Hindlimb muscle (tissue), 1 donor: ENCODE results near the gene HSPA9. TPM values are rescaled to one million over a fixed set of nuclear protein-coding genes. Genes with fewer than 3 reads are reported as not detected.

ENCODE experiments used
- DNase-seq: peaks from one replicate; pipeline ENCODE4 v3.0.0-alpha.2; 2013
- polyA plus RNA-seq: library from polyadenylated mRNA; unstranded; fragments of 120-200 nt; gene quantifications from one replicate; pipeline ENCODE4 v1.2.1, GENCODE V29; 2013; ENCODE audit not compliant: insufficient read length

HSPA9 gene
- polyA plus RNA-seq, 1 donor = 138 TPM

DNA sequence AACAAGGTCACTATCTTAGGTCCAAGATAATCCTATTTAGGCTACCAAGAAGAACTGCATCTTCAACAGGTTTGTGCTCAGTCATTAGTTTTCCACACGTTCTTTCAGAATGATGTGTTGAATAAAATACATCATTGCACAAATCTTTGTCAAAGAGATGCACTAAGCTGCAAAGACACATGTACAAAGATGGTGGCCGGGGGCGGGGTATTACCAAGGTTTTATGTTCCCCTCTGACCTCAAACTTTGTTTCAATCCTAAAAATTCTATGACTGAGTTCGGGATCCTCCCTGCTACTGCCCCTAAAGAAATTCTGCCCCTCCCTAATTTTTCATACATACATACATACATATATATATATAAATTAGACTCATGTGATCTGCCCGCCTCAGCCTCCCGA lies 14.2 kb downstream of the HSPA9 start:
- no peak for DNase-seq

GRCh38 chr5:138559937-138560336 lies 15.3 kb downstream of the HSPA9 start:
- no peak for DNase-seq

- DNase-seq = no peak
Measured at GRCh38 chr5:138557677-138558076, 17.5 kb downstream of the HSPA9 start.

- DNase-seq = no peak
Measured at GRCh38 chr5:138554143-138554542, 21.1 kb downstream of the HSPA9 start.

- no peak for DNase-seq
Measured at GRCh38 chr5:138553437-138554095, 21.6 kb downstream of the HSPA9 start.

- no peak for DNase-seq
Measured at GRCh38 chr5:138552657-138553056, 22.5 kb downstream of the HSPA9 start.

GRCh38 chr5:138549414-138549813 lies 25.8 kb downstream of the HSPA9 start:
- no peak for DNase-seq

DNA sequence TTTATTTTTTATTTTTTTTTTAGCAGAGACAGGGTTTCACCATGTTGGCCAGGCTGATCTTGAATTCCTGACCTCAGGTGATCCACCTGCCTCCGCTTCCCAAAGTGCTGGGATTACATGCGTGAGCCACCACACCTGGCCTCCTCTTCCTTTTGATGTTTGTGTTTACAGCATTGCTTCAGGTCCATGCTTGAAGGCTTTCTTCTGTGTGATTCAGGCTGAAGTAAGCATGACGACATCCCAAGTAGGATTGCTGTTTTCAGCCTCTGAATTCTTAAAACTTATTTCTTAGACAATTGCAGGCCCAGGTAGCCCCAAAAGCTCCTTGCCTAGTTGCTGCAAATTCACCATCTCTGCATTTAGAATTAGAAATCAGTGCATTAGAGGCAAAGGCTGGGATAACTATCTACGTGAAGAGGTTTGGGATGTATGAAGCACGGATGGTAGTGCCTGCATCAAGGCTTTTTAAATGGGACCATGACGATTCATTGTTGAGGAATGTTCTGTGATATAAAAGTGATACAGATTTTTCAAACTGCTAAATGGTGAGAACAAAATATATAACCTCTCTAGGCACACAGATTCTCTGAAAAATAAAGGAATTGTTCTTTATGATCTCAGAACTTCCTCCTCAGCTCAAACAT lies 29.2 kb downstream of the HSPA9 start:
- DNase-seq = no peak

DNA sequence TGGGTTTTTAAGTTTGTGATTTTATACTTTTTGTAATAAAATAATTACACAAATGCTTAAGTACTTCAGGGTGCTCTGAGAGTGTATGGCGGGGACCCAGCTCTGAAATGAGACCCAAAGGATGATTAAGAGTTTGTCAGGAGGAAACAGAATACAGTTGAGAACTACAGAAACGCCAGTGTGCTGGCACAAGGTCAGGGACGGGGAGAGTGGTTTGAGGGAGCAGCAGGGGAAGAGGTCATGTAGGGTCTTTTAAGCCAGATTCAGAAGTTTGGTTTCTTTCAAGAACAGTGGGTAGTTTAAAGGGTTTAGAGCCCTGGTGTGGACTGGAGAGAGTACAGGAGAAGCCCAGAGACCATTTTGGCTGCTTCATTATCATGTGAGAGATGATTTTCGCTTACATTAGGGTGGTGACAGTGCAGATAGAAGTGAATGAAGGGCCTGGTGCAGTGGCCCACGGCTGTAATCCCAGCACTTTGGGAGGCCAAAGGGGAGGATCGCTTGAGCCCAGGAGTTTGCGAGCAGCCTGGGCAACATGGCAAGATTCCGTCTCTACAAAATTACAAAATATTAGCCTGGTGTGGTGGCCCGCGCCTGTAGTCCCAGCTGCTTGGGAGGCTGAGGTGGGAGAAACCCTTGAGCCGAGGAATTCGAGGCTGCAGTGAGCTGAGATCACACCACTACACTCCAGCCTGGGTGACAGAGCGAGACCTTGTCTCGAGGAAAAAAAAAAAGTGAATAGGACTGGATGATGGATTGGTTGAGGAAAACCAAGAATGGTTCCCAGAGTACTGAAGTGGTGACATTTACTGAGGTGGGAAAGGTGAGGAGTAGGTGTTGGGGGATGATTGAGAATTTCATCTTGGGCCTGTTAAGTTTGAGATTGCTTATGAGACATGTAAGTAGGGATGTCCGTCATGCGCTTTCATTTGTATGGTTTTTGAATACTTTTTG lies 30.7 kb downstream of the HSPA9 start:
- DNase-seq = peak; percentile 19

GRCh38 chr5:138543730-138544104 lies 31.5 kb downstream of the HSPA9 start:
- DNase-seq = no peak

DNA sequence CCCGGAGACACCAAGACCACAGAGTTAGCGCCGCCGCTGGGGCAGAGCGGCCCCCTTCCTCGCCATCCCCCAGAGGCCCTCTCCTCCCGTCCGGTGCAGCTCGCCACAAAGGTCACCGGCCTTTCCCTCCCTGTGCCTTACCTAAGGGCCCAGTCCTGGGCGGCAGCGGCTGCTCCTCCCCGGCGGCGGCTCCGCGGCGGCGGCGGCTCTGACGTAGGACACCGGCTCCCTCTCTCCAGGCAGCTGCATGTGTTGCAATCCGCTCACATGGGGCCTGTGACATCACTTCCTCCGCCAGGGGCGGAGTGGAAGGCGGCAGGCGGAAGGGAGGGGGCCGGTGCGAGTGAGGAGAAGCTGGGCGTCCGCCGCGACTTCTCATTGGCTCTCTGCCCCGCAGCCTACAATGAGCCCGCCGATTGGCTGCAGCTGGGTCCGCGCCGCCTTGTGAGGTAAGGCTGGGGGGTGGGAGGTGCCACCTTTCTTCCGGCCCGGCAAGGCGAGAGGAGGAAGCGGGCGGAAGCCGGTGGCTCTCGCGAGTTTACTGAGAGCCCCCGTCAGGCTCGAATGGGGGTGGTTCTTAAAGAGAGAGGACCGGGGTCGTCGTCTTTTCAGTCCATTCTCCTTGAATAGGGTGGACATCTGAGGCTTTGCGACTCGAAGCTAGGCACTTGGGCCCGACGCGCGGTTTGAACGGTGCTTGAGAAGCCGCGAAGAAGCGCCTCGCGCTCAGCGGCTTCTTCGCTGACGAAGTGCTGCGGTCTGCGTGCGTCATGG lies 32.1 kb downstream of the HSPA9 start, which contains the start of gene ETF1:
TSS of gene ETF1 (minus strand) at position 281 of the 774 bp plus-strand sequence. CDS start 318 bp downstream, outside the sequence.
- peak; percentile 99 for DNase-seq

GRCh38 chr5:138542180-138542955 lies 32.8 kb downstream of the HSPA9 start:
- peak; percentile 14 for DNase-seq

DNA sequence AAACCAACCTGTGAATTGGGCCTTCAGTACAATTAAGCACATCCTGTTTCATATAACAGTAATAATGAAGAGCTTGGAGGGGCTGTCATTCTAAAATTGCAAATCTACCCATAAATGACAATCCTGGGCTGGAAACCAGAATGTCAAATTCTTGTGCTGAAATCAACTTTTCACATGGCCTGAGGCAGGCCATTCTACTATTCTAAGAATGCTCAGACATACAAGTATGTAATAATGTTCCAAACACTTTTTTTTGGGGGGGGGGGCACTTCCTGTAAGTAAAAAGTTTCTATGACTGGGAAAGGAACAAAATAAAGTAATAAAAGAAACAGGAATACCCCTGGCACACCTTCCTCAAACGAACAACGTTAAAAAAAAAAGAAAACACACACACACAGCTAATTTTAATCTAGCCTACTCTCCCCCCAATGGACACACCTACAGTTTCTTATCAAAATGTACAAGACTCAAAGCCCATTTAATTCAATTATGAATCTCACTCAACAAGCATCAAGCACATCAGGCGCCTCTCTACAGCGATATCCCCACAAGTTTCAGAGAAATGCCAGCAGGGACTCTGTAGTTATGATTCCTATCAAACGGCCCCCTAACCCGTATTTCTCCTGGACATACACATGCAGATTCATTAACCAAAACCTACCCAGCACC lies 33.6 kb downstream of the HSPA9 start:
- no peak for DNase-seq

DNA sequence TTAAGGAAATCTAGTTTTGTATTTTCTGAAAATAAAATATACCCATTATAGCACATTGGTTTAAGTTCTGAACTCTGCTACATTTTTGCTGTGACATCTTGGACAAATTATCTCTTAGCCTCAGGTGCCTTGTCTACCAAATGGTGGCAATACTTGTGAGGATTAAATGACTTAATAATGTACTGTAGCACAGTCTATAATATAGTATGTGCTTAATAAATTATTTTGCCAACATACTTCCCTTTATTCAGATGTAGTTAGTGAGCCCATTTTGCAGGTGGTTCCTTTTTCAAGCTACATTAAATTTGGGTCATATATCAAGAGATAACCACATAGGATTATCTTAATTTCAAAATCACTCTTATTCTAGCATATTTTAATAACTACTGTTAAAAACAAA lies 35.4 kb downstream of the HSPA9 start:
- DNase-seq = no peak

DNA sequence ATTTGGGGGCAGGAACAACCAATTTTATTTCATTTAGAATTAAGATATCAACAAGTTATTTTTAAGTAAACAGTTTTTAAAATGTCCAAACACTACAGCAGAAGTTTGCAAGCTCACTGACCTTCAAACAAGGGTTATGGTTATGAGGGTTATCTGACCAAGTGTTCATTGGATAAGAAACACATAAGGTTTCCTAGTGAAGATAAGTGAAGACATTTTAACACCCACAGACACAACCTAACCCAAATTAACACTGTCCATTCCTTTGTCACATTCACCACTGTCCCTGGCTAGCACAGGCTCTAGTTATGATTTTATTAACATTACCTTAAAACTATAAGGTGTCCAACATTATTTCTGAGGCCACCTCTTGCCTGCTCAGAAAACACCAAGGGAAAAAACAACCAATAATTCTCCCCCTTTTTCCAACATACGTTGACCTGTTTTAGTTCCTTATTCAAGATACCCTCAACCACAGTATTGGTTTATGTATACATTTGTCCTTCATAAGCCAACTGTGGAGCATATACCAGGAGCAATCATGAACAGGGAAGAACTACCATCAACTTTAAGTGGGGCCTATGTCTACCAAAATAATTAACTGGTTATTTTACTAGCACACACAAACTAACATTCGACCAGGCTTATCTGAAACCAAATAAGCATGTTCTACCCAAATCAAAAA lies 36.1 kb downstream of the HSPA9 start:
- no peak for DNase-seq

DNA sequence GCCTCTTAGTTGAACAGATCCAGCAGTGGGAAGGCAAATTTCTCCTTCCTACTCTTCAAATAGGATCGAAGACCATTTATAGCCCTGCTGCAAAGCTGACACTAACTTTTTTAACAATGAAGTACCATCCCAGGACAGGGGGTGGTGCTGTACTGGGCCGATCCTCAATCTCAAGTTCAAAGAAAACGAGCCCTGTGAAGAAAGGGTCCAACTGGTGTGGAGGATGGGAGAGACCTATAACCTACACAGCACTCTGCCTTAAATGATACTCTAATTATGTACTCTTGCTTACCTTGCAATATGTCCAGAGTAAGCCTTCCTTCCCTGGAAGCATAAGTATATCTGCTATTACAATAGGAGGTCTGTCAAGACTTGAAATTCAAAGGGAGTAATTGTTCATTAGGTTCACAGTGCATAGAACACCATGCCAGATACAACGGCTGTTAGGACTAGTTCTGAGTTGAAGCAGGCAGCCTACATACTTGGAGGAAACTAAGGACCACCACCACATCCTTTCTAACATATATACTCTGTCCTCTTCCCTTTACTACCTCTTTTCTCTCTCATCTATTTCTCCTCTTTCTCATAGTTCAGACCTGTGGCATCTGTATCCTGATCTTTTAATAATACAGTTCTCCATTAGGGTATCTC lies 38.4 kb downstream of the HSPA9 start:
- no peak for DNase-seq

- no peak for DNase-seq
Measured at GRCh38 chr5:138536215-138536614, 39.0 kb downstream of the HSPA9 start.

- no peak for DNase-seq
Measured at GRCh38 chr5:138533973-138534941, 40.9 kb downstream of the HSPA9 start.

- DNase-seq = no peak
Measured at GRCh38 chr5:138529812-138530211, 45.4 kb downstream of the HSPA9 start.
